NT2/D1 (cell line): ENCODE measurements around the gene ENDOD1.

Experiments
- YY1 ChIP-seq: IDR thresholded peaks from 2 replicates; pipeline ENCODE4 v1.6.1; 2011; ENCODE audit not compliant: insufficient read length, insufficient read depth
- ZNF274 ChIP-seq: IDR thresholded peaks from 2 replicates; pipeline ENCODE4 v1.6.1; 2011; ENCODE audit warnings: mild to moderate bottlenecking, low read depth, low read length

GRCh38 chr11:95076981-95077380, 12.7 kb upstream of the ENDOD1 start:
- TF ChIP-seq ZNF274 (no peak), YY1 (no peak)
